Smooth muscle cell (in vitro differentiated cells): ENCODE data around the gene NRP2. TPM values are rescaled to one million over a fixed set of nuclear protein-coding genes. Genes with fewer than 3 reads are reported as not detected.

Experiments used
- DNase-seq: peaks from one replicate; lab custom pipeline; 2025; ENCODE audit not compliant: unreplicated experiment; lab: John Stamatoyannopoulos, UW
- H2AFZ ChIP-seq: fragments of 200-600 bp; sonication (generic); 2 replicates; pipeline ENCODE4 v1.6.0; 2016; ENCODE audit warnings: antibody characterized with exemption, low read depth, mild to moderate bottlenecking
- H3F3A ChIP-seq: fragments of 200-600 bp; sonication (generic); 2 replicates; pipeline ENCODE4 v1.6.0; 2017; ENCODE audit warnings: antibody characterized with exemption, low read depth
- H3K27ac ChIP-seq: fragments of 200-600 bp; sonication (generic); 2 replicates; pipeline ENCODE4 v1.5.1; 2016; ENCODE audit warnings: low read depth, mild to moderate bottlenecking
- H3K27me3 ChIP-seq: fragments of 200-600 bp; sonication (generic); 2 replicates; pipeline ENCODE4 v1.6.1; 2016; ENCODE audit warnings: low read depth, mild to moderate bottlenecking
- H3K36me3 ChIP-seq: fragments of 200-600 bp; sonication (generic); 2 replicates; pipeline ENCODE4 v1.5.1; 2016; ENCODE audit warnings: low read depth
- H3K4me1 ChIP-seq: fragments of 200-600 bp; sonication (generic); 2 replicates; pipeline ENCODE4 v1.5.1; 2016; ENCODE audit warnings: low read depth
- H3K4me2 ChIP-seq: fragments of 200-600 bp; sonication (generic); 2 replicates; pipeline ENCODE4 v1.6.0; 2016; ENCODE audit warnings: mild to moderate bottlenecking
- H3K4me3 ChIP-seq: fragments of 200-600 bp; sonication (generic); 2 replicates; pipeline ENCODE4 v1.5.1; 2016; ENCODE audit warnings: mild to moderate bottlenecking
- H3K79me2 ChIP-seq: fragments of 200-600 bp; sonication (generic); 2 replicates; pipeline ENCODE4 v1.6.0; 2016; ENCODE audit warnings: low read depth, mild to moderate bottlenecking
- H3K9ac ChIP-seq: fragments of 200-600 bp; sonication (generic); 2 replicates; pipeline ENCODE4 v1.6.0; 2016; ENCODE audit warnings: low read depth
- H3K9me3 ChIP-seq: fragments of 200-600 bp; sonication (generic); replicated peaks from 2 replicates; pipeline ENCODE4 v1.5.1; 2016; ENCODE audit warnings: low read depth
- H4K20me1 ChIP-seq: fragments of 200-600 bp; sonication (generic); 2 replicates; pipeline ENCODE4 v1.6.0; 2016; ENCODE audit warnings: low read depth
- CTCF ChIP-seq: fragments of 200-600 bp; sonication (generic); IDR thresholded peaks from 2 replicates; pipeline ENCODE4 v1.5.1; 2017; ENCODE audit warnings: borderline replicate concordance, mild to moderate bottlenecking, antibody characterized with exemption; ENCODE audit not compliant: insufficient read depth, poor library complexity, severe bottlenecking
- WGBS: methylation state at CpG from one replicate; pipeline ENCODE4 v1.1.7; 2016; ENCODE audit warnings: low lambda C conversion rate; 5-methylcytosine and 5-hydroxymethylcytosine counted together
- polyA plus RNA-seq: library from polyadenylated mRNA; unstranded; fragments of >200 nt; fragmentation: Nextera tagmentation; extraction: Ambion mirVana; gene quantifications from 2 replicates; pipeline ENCODE4 v1.2.1, GENCODE V29; 2016
- total RNA-seq: library from RNA; depleted of rRNA; stranded (reverse); fragments of >200 nt; gene quantifications from 2 replicates; pipeline ENCODE4 v1.2.3, GENCODE V29; 2014

Gene NRP2
- total and polyA plus RNA-seq, 2 experiments from 2014 or later: 58.4 to 96.1 TPM

GRCh38 chr2:205733082-205733481 is 50.8 kb downstream of the NRP2 start:
- H3K79me2 ChIP-seq: no peaks in the 10 kb centered on the region
- TF ChIP-seq CTCF: no peak
- H4K20me1 ChIP-seq: no peaks in the 10 kb centered on the region
- peak overlapping the region; percentile 37 for H3K9ac ChIP-seq
- H3K36me3 ChIP-seq: no peaks in the 10 kb centered on the region
- no peak for DNase-seq
- no peak overlapping the region for H3K4me3 ChIP-seq
- H3F3A ChIP-seq: peaks cover 30% of the 10 kb centered on the region
- H2AFZ ChIP-seq: no peak overlapping the region
- H3K4me1 ChIP-seq: peaks cover 41% of the 10 kb centered on the region
- peak overlapping the region; percentile 70 for H3K4me2 ChIP-seq
- WGBS: 96% methylated on average over 9 of the region's 9 CpGs
- no peaks in the 10 kb centered on the region for H3K9me3 ChIP-seq
- peak overlapping the region; percentile 91 for H3K27ac ChIP-seq
- H3K27me3 ChIP-seq: no peaks in the 10 kb centered on the region

GRCh38 chr2:205733648-205734047 is 51.3 kb downstream of the NRP2 start:
- Histone ChIP-seq H3K9ac (peak overlapping the region; percentile 37), H2AFZ (no peak overlapping the region), H3K79me2 (no peaks in the 10 kb centered on the region), H3F3A (peaks cover 30% of the 10 kb centered on the region), H3K4me1 (peaks cover 37% of the 10 kb centered on the region), H3K27me3 (no peaks in the 10 kb centered on the region), H3K27ac (peak overlapping the region; percentile 91), H3K4me2 (peak overlapping the region; percentile 70), H4K20me1 (no peaks in the 10 kb centered on the region), H3K9me3 (no peaks in the 10 kb centered on the region), H3K4me3 (no peak overlapping the region), H3K36me3 (no peaks in the 10 kb centered on the region)
- WGBS: 21% methylated on average over 14 of the region's 14 CpGs
- TF ChIP-seq CTCF: no peak
- no peak for DNase-seq

GRCh38 chr2:205734436-205735037 is 52.2 kb downstream of the NRP2 start:
- WGBS: 52% methylated on average over 6 of the region's 6 CpGs
- H3K27me3 ChIP-seq: no peaks in the 10 kb centered on the region
- H3K9ac ChIP-seq: no peak overlapping the region
- H3K36me3 ChIP-seq: no peaks in the 10 kb centered on the region
- no peaks in the 10 kb centered on the region for H3K79me2 ChIP-seq
- H4K20me1 ChIP-seq: no peaks in the 10 kb centered on the region
- H3F3A ChIP-seq: peaks cover 27% of the 10 kb centered on the region
- H3K27ac ChIP-seq: peak overlapping the region; percentile 91
- H2AFZ ChIP-seq: no peak overlapping the region
- H3K4me2 ChIP-seq: peak overlapping the region; percentile 70
- no peak for DNase-seq
- peaks cover 37% of the 10 kb centered on the region for H3K4me1 ChIP-seq
- H3K9me3 ChIP-seq: no peaks in the 10 kb centered on the region
- no peak overlapping the region for H3K4me3 ChIP-seq
- TF ChIP-seq CTCF: no peak
